Aorta (tissue), 5 donors: ENCODE data around the gene LMO7. TPM values are rescaled to one million over a fixed set of nuclear protein-coding genes. Genes with fewer than 3 reads are reported as not detected.
A peak's percentile ranks its signal among the peaks of the same experiment; 100 is the strongest.

Experiments
- ATAC-seq: fragments of 200-7000 bp; cut with Tn5 transposase; one replicate; pipeline ENCODE4 v1.9.1; 2022; ENCODE audit warnings: moderate library complexity; ENCODE audit not compliant: low FRiP score
- DNase-seq, 2 donors: peaks; one replicate each; pipeline ENCODE4 v3.0.0-alpha.2; 2020
- H3K27ac ChIP-seq, 2 donors: one replicate each; pipeline ENCODE4 v1.5.1; 2013; ENCODE audit warnings: low read length in 2 of 2, mild to moderate bottlenecking in 2 of 2, moderate library complexity in 2 of 2, control low read depth in 1 of 2, inconsistent platforms in 1 of 2, low read depth in 1 of 2
- H3K27me3 ChIP-seq, 2 donors: one replicate each; pipeline ENCODE4 v1.6.1; 2013; ENCODE audit warnings: control low read depth in 1 of 2, low read length in 1 of 2, mild to moderate bottlenecking in 1 of 2, moderate library complexity in 1 of 2; ENCODE audit not compliant: insufficient read depth in 2 of 2, control insufficient read depth in 1 of 2
- H3K36me3 ChIP-seq, 2 donors: one replicate each; pipeline ENCODE4 v1.6.1; 2013; ENCODE audit warnings: control low read depth in 1 of 2, low read length in 1 of 2, mild to moderate bottlenecking in 1 of 2; ENCODE audit not compliant: insufficient read depth in 2 of 2, control insufficient read depth in 1 of 2
- H3K4me1 ChIP-seq, 2 donors: one replicate each; pipeline ENCODE4 v1.6.1; 2013; ENCODE audit warnings: low read length in 2 of 2, control low read depth in 1 of 2, mild to moderate bottlenecking in 1 of 2, moderate library complexity in 1 of 2; ENCODE audit not compliant: insufficient read depth in 2 of 2, control insufficient read depth in 1 of 2
- H3K4me3 ChIP-seq, 2 donors: one replicate each; pipeline ENCODE4 v1.5.1; 2013; ENCODE audit warnings: low read length in 2 of 2, control low read depth in 1 of 2, mild to moderate bottlenecking in 1 of 2
- H3K9me3 ChIP-seq: one replicate; pipeline ENCODE4 v1.6.1; 2013; ENCODE audit warnings: mild to moderate bottlenecking, low read length; ENCODE audit not compliant: control insufficient read depth
- WGBS, 2 donors: extraction: QIAGEN DNeasy Blood & Tissue Kit; methylation state at CpG; one replicate each; pipeline ENCODE4 v1.1.7; 2013; 5-methylcytosine and 5-hydroxymethylcytosine counted together
- intact Hi-C, 2 donors: fragments of 100-400 bp; cut with DNase I; formaldehyde crosslinking; loops; one replicate each; pipeline versions ENCODE4 v1.14.2 to v1.15.0; 2022
- polyA plus RNA-seq, 2 donors: library from polyadenylated mRNA; stranded (reverse); fragments of 200-250 nt; gene quantifications; one replicate each; pipeline ENCODE4 v1.2.3, GENCODE V29; 2013
- total RNA-seq, 2 donors: library from RNA; stranded (reverse); fragmentation: NEBNext Ultra II Directional; extraction: Animal tissue kit (Norgen Biotek cat#: 25700); gene quantifications; one replicate each; pipeline ENCODE4 v1.2.1, GENCODE V29; 2021
- donor health status: healthy with polysubstance abuse.
- donor health status: Bipolar disorder and iron deficiency.
- donor health status: DM: no; HTN: no; CAD: no.
- donor health status: DM: no; HTN: no; CAD: no.
- donor health status: DM: yes; HTN: yes; CAD: no.

The LMO7 gene
- total and polyA plus RNA-seq, 4 donors: 31.7 to 76.8 (median 55.9) TPM

- no peaks in the 10 kb centered on the region for H3K27me3 ChIP-seq
- no peaks in the 10 kb centered on the region for H3K9me3 ChIP-seq
- no peak overlapping the region for H3K27ac ChIP-seq
- no peaks in the 10 kb centered on the region for H3K36me3 ChIP-seq
- WGBS, 2 donors: 23 to 26% methylated on average over 4 of the region's 4 CpGs
- intact Hi-C loops: no loop called here
- H3K4me1 ChIP-seq: peaks cover 0 to 2% of the 10 kb centered on the region in 2 donors
- ATAC-seq (no peak), DNase-seq (peak; percentile 54 to 73)
- no peak overlapping the region for H3K4me3 ChIP-seq
Observed at GRCh38 chr13:75908141-75908540, 272.0 kb downstream of the LMO7 start.

Other genes starting within 250 kb of the LMO7 start
- gene TBC1D4, start 154.2 kb upstream of the LMO7 start, total RNA-seq: 10 to 100 TPM in 1 of 2 donors, 1 to 10 TPM in 1; 9.1 to 16.3 TPM
- 1 to 10 TPM; 1.4 to 3.3 TPM for gene TBC1D4, start 154.2 kb upstream of the LMO7 start, polyA plus RNA-seq
- gene COMMD6, start 98.5 kb upstream of the LMO7 start, total RNA-seq: 100 to 1,000 TPM; 142 to 154 TPM
- 100 to 1,000 TPM; 160 to 331 TPM for gene COMMD6, start 98.5 kb upstream of the LMO7 start, polyA plus RNA-seq
- 10 to 100 TPM; 21.5 to 24.7 TPM for gene UCHL3, start 86.5 kb upstream of the LMO7 start, total RNA-seq
- gene UCHL3, start 86.5 kb upstream of the LMO7 start, polyA plus RNA-seq: 10 to 100 TPM; 21.1 to 25.8 TPM